Left ventricle myocardium superior (tissue), 1 donor: ENCODE measurements around the gene PPHLN1. TPM values are rescaled to one million over a fixed set of nuclear protein-coding genes. Genes with fewer than 3 reads are reported as not detected.
"Not testable (repeated sequence)": the region's sequence is repeated elsewhere in the genome, so short reads cannot be mapped to it uniquely, and the experiment has no call there.

Experiments
- ATAC-seq: fragments of 200-7000 bp; cut with Tn5 transposase; one replicate; pipeline ENCODE4 v1.9.1; 2020; ENCODE audit warnings: mild to moderate bottlenecking, moderate library complexity
- DNase-seq: peaks from one replicate; pipeline ENCODE4 v3.0.0-alpha.2; 2020
- intact Hi-C: fragments of 100-400 bp; cut with micrococcal nuclease; formaldehyde crosslinking; loops from one replicate; pipeline ENCODE4 v1.11.0; 2022
- total RNA-seq: library from RNA; stranded (reverse); fragmentation: NEBNext Ultra II Directional; extraction: Animal tissue kit (Norgen Biotek cat#: 25700); gene quantifications from one replicate; pipeline ENCODE4 v1.2.1, GENCODE V29; 2021
- donor health status: DM: no; HTN: yes; CAD: no; lungs with severe emphysema.

The PPHLN1 gene
- total RNA-seq, 1 donor from 2014 or later, result 27.8 TPM

- ATAC-seq (no peak), DNase-seq (no peak)
- intact Hi-C loops, result no loop called here
Observed at GRCh38 chr12:42361909-42362646, 36.1 kb downstream of the PPHLN1 start.

- intact Hi-C loops, result no loop called here
- DNase-seq, result no peak
- no peak for ATAC-seq
Observed at GRCh38 chr12:42362647-42363260, 36.8 kb downstream of the PPHLN1 start.

GRCh38 chr12:42364692-42365091 lies 38.7 kb downstream of the PPHLN1 start:
- ATAC-seq (no peak), DNase-seq (no peak)
- intact Hi-C loops, result no loop called here

GRCh38 chr12:42365486-42365885 lies 39.5 kb downstream of the PPHLN1 start:
- ATAC-seq (no peak), DNase-seq (no peak)
- intact Hi-C loops, result no loop called here

- no peak for ATAC-seq
- intact Hi-C loops, result no loop called here
- DNase-seq, result no peak
Observed at GRCh38 chr12:42370013-42370412, 44.0 kb downstream of the PPHLN1 start.

- peak; percentile 71 for ATAC-seq
- no peak for DNase-seq
- intact Hi-C loops, result no loop called here
Observed at GRCh38 chr12:42372154-42372791, 46.3 kb downstream of the PPHLN1 start.

- ATAC-seq, result no peak
- intact Hi-C loops, result no loop called here
- no peak for DNase-seq
Observed at GRCh38 chr12:42373669-42374068, 47.7 kb downstream of the PPHLN1 start.

- intact Hi-C loops, result no loop called here
- ATAC-seq, result no peak
Observed at GRCh38 chr12:42380733-42381132, 54.8 kb downstream of the PPHLN1 start.

GRCh38 chr12:42382013-42382696 lies 56.2 kb downstream of the PPHLN1 start:
- DNase-seq (no peak), ATAC-seq (no peak)
- intact Hi-C loops, result no loop called here

More at GRCh38 chr12:42380733-42381132, 54.8 kb downstream of the PPHLN1 start:
- no peak for DNase-seq

GRCh38 chr12:42385326-42385841 lies 59.4 kb downstream of the PPHLN1 start:
- DNase-seq (no peak), ATAC-seq (no peak)
- intact Hi-C loops, result no loop called here

- no peak for DNase-seq
- peak; percentile 47 for ATAC-seq
- intact Hi-C loops, result no loop called here
Observed at GRCh38 chr12:42386308-42386707, 60.3 kb downstream of the PPHLN1 start.

- DNase-seq, intact Hi-C loops, ATAC-seq: not testable (repeated sequence)
Observed at GRCh38 chr12:42388086-42388485, 62.1 kb downstream of the PPHLN1 start.

GRCh38 chr12:42394429-42394828 lies 68.5 kb downstream of the PPHLN1 start:
- DNase-seq (no peak), ATAC-seq (no peak)
- intact Hi-C loops, result no loop called here

GRCh38 chr12:42396473-42397259 lies 70.7 kb downstream of the PPHLN1 start:
- ATAC-seq (no peak), DNase-seq (no peak)
- intact Hi-C loops, result no loop called here

- no peak for DNase-seq
- intact Hi-C loops, result no loop called here
- no peak for ATAC-seq
Observed at GRCh38 chr12:42402821-42403411, 76.9 kb downstream of the PPHLN1 start.

- intact Hi-C loops, result no loop called here
- no peak for DNase-seq
- ATAC-seq, result no peak
Observed at GRCh38 chr12:42407306-42407705, 81.3 kb downstream of the PPHLN1 start.

GRCh38 chr12:42409471-42409870 lies 83.5 kb downstream of the PPHLN1 start:
- ATAC-seq, result no peak
- no peak for DNase-seq
- intact Hi-C loops, result no loop called here

GRCh38 chr12:42410340-42410739 lies 84.4 kb downstream of the PPHLN1 start:
- no peak for DNase-seq
- no peak for ATAC-seq
- intact Hi-C loops, result no loop called here

- ATAC-seq (no peak), DNase-seq (no peak)
- intact Hi-C loops, result no loop called here
Observed at GRCh38 chr12:42420395-42420794, 94.4 kb downstream of the PPHLN1 start.
